HepG2 (cell line): Measurements from ENCODE around the gene UNC5B. TPM values are rescaled to one million over a fixed set of nuclear protein-coding genes. Genes with fewer than 3 reads are reported as not detected.

ENCODE experiments used
- ARNT ChIP-seq: fragments of 450-650 bp; IDR thresholded peaks from 2 replicates; pipeline ENCODE4 v1.6.1; 2017
- ATF6 ChIP-seq: sonication (generic); formaldehyde crosslinking; conservative IDR thresholded peaks from 2 replicates; pipeline ENCODE4 v1.4.0; 2020; ENCODE audit warnings: missing genetic modification reagents
- FOSL1 ChIP-seq: sonication (generic); formaldehyde crosslinking; IDR thresholded peaks from 2 replicates; pipeline ENCODE4 v1.9.0; 2021; ENCODE audit warnings: missing genetic modification reagents, borderline replicate concordance
- FOXM1 ChIP-seq: sonication (generic); formaldehyde crosslinking; IDR thresholded peaks from 2 replicates; pipeline ENCODE4 v1.5.0; 2020; ENCODE audit warnings: missing genetic modification reagents
- GABPA ChIP-seq, 2 experiments: IDR thresholded peaks; 2 replicates each; pipeline ENCODE4 v1.6.1; 2011 to 2016; ENCODE audit warnings: low read depth in 2 of 2, low read length in 1 of 2, missing biosample characterization in 1 of 2, missing genetic modification characterization in 1 of 2
- GPBP1L1 ChIP-seq: sonication (generic); formaldehyde crosslinking; IDR thresholded peaks from 2 replicates; pipeline ENCODE4 v1.5.0; 2020; ENCODE audit warnings: mild to moderate bottlenecking, missing genetic modification reagents
- KAT2B ChIP-seq: fragments of 150-350 bp; IDR thresholded peaks from 2 replicates; pipeline ENCODE4 v1.6.1; 2014; ENCODE audit warnings: low read depth, low read length, borderline replicate concordance
- NFE2 ChIP-seq: sonication (generic); formaldehyde crosslinking; IDR thresholded peaks from 2 replicates; pipeline ENCODE4 v1.4.0; 2020; ENCODE audit warnings: missing genetic modification reagents
- RAD51 ChIP-seq: fragments of 450-650 bp; IDR thresholded peaks from 2 replicates; pipeline ENCODE4 v1.6.1; 2016; ENCODE audit warnings: borderline replicate concordance
- REPIN1 ChIP-seq: sonication (generic); formaldehyde crosslinking; IDR thresholded peaks from 2 replicates; pipeline ENCODE4 v1.8.0; 2022; ENCODE audit warnings: missing genetic modification reagents, low read depth, mild to moderate bottlenecking, borderline replicate concordance
- SCMH1 ChIP-seq: sonication (generic); formaldehyde crosslinking; IDR thresholded peaks from 2 replicates; pipeline ENCODE4 v1.9.0; 2021; ENCODE audit warnings: missing genetic modification reagents, mild to moderate bottlenecking, borderline replicate concordance
- STAG1 ChIP-seq: sonication (generic); formaldehyde crosslinking; IDR thresholded peaks from 2 replicates; pipeline ENCODE4 v1.4.0; 2020; ENCODE audit warnings: missing genetic modification reagents
- U2AF2 ChIP-seq: fragments of 200-400 bp; formaldehyde crosslinking; IDR thresholded peaks from 2 replicates; pipeline ENCODE4 v1.6.1; 2017; ENCODE audit warnings: low read depth, mild to moderate bottlenecking, low read length
- ZBTB34 ChIP-seq: sonication (generic); formaldehyde crosslinking; IDR thresholded peaks from 2 replicates; pipeline ENCODE4 v1.8.0; 2022; ENCODE audit warnings: mild to moderate bottlenecking, missing genetic modification reagents
- ZBTB7A ChIP-seq: sonication (generic); formaldehyde crosslinking; IDR thresholded peaks from 2 replicates; pipeline ENCODE4 v1.8.0; 2022; ENCODE audit warnings: mild to moderate bottlenecking, missing genetic modification reagents
- ZNF281 ChIP-seq: sonication (generic); formaldehyde crosslinking; IDR thresholded peaks from 2 replicates; pipeline ENCODE4 v1.4.0; 2020; ENCODE audit warnings: missing genetic modification reagents, borderline replicate concordance
- ZNF33A ChIP-seq: sonication (generic); formaldehyde crosslinking; IDR thresholded peaks from 2 replicates; pipeline ENCODE4 v1.5.1; 2020; ENCODE audit warnings: missing genetic modification reagents, mild to moderate bottlenecking, moderate library complexity, borderline replicate concordance
- ZNF543 ChIP-seq: sonication (generic); formaldehyde crosslinking; IDR thresholded peaks from 2 replicates; pipeline ENCODE4 v1.4.0; 2020; ENCODE audit warnings: mild to moderate bottlenecking, missing genetic modification reagents
- ZNF644 ChIP-seq: IDR thresholded peaks from 2 replicates; pipeline ENCODE4 v1.6.1; 2016; ENCODE audit warnings: low read depth
- ZNF670 ChIP-seq: sonication (generic); formaldehyde crosslinking; IDR thresholded peaks from 2 replicates; pipeline ENCODE4 v1.8.0; 2022; ENCODE audit warnings: mild to moderate bottlenecking, missing genetic modification reagents, borderline replicate concordance
- ZNF674 ChIP-seq: sonication (generic); formaldehyde crosslinking; IDR thresholded peaks from 2 replicates; pipeline ENCODE4 v1.5.0; 2020; ENCODE audit warnings: low read depth, mild to moderate bottlenecking, missing genetic modification reagents
- ZNF740 ChIP-seq: sonication (generic); formaldehyde crosslinking; IDR thresholded peaks from 2 replicates; pipeline ENCODE4 v1.4.0; 2020; ENCODE audit warnings: missing genetic modification reagents
- polyA plus RNA-seq, 8 experiments: library from polyadenylated mRNA; depleted of rRNA in 3 of 8; stranded (reverse) in 7 of 8; unstranded in 1 of 8; fragments of >200 nt; fragmentation: Illumina TruSeq in 4 of 8; extraction: Trizol in 4 of 8; gene quantifications; 2 replicates each; pipeline versions ENCODE4 v1.2.1 to v1.2.3, GENCODE V29; 2011 to 2016; ENCODE audit warnings: low read depth in 4 of 8, missing spikeins in 1 of 8, mixed read lengths in 1 of 8; ENCODE audit not compliant: insufficient read depth in 1 of 8
- total RNA-seq, 5 experiments: library from RNA; depleted of rRNA; stranded (reverse); fragments of >200 nt; fragmentation: Illumina TruSeq; extraction: Trizol; gene quantifications; 2 replicates each; pipeline ENCODE4 v1.2.3, GENCODE V29; 2016; ENCODE audit warnings: low read depth in 1 of 5

Gene UNC5B
- total and polyA plus RNA-seq, 2 of the 13 experiments (the other 11 are each of a cell fraction or from before 2014, with no cell fraction given): 0.07 TPM

GRCh38 chr10:71339796-71340589 is 127.6 kb downstream of the UNC5B start (continued):
- TF ChIP-seq GPBP1L1 (CRISPR knock-in tag) (no peak), SCMH1 (CRISPR knock-in tag) (no peak), ZBTB7A (CRISPR knock-in tag) (no peak), ZNF33A (CRISPR knock-in tag) (peak; percentile 60; the same call in 1 of the 2 replicates), FOXM1 (CRISPR knock-in tag) (no peak), REPIN1 (CRISPR knock-in tag) (peak; percentile 89; the same call in 1 of the 2 replicates), STAG1 (CRISPR knock-in tag) (peak; percentile 37; the same call in 1 of the 2 replicates), ZNF644 (CRISPR knock-in tag) (peak; percentile 100), ZNF543 (CRISPR knock-in tag) (peak; percentile 82; the same call in 1 of the 2 replicates), GABPA (IDR thresholded peaks at IDR 0.05; ENCODE audit: low read depth, low read length) (no peak), GABPA (CRISPR knock-in tag; IDR thresholded peaks at IDR 0.05; ENCODE audit: low read depth) (no peak), ARNT (no peak), NFE2 (CRISPR knock-in tag) (peak; percentile 93), ATF6 (CRISPR knock-in tag) (0 out of 2 replicates have a peak, but pooled peaks have one; percentile 21), ZNF670 (CRISPR knock-in tag) (peak; percentile 85), U2AF2 (no peak), ZNF281 (CRISPR knock-in tag) (peak; percentile 83), FOSL1 (CRISPR knock-in tag) (peak; percentile 98), ZBTB34 (CRISPR knock-in tag) (0 out of 2 replicates have a peak, but pooled peaks have one; percentile 65), RAD51 (no peak), ZNF674 (no peak), KAT2B (no peak), ZNF740 (CRISPR knock-in tag) (no peak; the same call in 1 of the 2 replicates)
